PFSK-1 (cell line): ENCODE results near the gene LAMB4.

Source experiments
- FOXP2 ChIP-seq: optimal IDR thresholded peaks from 2 replicates; pipeline ENCODE3; 2011; ENCODE audit warnings: borderline replicate concordance, control low read depth, inconsistent platforms; ENCODE audit not compliant: insufficient read depth; ENCODE audit errors: extremely low read length, extremely low read depth
- POLR2AphosphoS5 ChIP-seq: IDR thresholded peaks from 2 replicates; pipeline ENCODE4 v1.6.1; 2012; ENCODE audit warnings: low read depth, mild to moderate bottlenecking, control low read depth, low read length, moderate library complexity
- SIN3A ChIP-seq: IDR thresholded peaks from 2 replicates; pipeline ENCODE4 v1.6.1; 2012; ENCODE audit warnings: mild to moderate bottlenecking, low read length, moderate library complexity, borderline replicate concordance; ENCODE audit not compliant: insufficient read depth
- TAF1 ChIP-seq: IDR thresholded peaks from 2 replicates; pipeline ENCODE4 v1.6.1; 2012; ENCODE audit warnings: low read length, control low read depth, borderline replicate concordance; ENCODE audit not compliant: insufficient read depth
- TF ChIP-seq, protein P1 (sequence below), 2 experiments: IDR thresholded peaks; 2 replicates each; pipeline versions ENCODE4 v1.6.1 to v1.8.0; 2011 to 2012; ENCODE audit warnings: low read depth in 2 of 2, low read length in 2 of 2, control low read depth in 1 of 2, inconsistent platforms in 1 of 2, mild to moderate bottlenecking in 1 of 2, moderate library complexity in 1 of 2; ENCODE audit not compliant: insufficient read depth in 1 of 2

DNA sequence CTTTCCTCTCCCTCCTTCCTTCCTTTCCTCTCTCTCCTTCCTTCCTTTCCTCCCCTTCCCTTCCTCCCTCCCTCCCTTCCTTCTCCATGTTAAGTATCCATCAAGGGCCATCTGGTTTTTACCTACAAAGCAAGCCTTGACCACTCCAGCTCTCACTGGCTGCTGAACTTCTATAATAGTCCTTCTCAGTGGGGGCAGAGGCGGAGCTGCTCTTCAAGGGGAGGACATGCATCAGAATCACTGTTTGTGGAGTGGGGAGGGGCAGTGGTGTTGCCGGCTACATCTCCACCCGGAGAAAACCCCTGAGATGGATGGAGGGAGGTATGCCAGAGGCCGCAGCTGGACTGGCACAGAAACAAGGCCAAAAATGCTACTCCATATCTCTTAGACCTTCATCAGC lies 153.1 kb downstream of the LAMB4 start:
- TF ChIP-seq POLR2AphosphoS5 (no peak), TAF1 (no peak), SIN3A (no peak), FOXP2 (no peak)
- TF ChIP-seq, protein P1, sequence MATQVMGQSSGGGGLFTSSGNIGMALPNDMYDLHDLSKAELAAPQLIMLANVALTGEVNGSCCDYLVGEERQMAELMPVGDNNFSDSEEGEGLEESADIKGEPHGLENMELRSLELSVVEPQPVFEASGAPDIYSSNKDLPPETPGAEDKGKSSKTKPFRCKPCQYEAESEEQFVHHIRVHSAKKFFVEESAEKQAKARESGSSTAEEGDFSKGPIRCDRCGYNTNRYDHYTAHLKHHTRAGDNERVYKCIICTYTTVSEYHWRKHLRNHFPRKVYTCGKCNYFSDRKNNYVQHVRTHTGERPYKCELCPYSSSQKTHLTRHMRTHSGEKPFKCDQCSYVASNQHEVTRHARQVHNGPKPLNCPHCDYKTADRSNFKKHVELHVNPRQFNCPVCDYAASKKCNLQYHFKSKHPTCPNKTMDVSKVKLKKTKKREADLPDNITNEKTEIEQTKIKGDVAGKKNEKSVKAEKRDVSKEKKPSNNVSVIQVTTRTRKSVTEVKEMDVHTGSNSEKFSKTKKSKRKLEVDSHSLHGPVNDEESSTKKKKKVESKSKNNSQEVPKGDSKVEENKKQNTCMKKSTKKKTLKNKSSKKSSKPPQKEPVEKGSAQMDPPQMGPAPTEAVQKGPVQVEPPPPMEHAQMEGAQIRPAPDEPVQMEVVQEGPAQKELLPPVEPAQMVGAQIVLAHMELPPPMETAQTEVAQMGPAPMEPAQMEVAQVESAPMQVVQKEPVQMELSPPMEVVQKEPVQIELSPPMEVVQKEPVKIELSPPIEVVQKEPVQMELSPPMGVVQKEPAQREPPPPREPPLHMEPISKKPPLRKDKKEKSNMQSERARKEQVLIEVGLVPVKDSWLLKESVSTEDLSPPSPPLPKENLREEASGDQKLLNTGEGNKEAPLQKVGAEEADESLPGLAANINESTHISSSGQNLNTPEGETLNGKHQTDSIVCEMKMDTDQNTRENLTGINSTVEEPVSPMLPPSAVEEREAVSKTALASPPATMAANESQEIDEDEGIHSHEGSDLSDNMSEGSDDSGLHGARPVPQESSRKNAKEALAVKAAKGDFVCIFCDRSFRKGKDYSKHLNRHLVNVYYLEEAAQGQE (IDR thresholded peaks at IDR 0.05; ENCODE audit: insufficient read depth in 1 of 2, low read depth in 2 of 2, low read length in 2 of 2), result no peak
